Effector memory CD8-positive, alpha-beta T cell (primary cell): ENCODE measurements around the gene PCDHGA10.
"Not testable (repeated sequence)": the region's sequence is repeated elsewhere in the genome, so short reads cannot be mapped to it uniquely, and the experiment has no call there.

ENCODE experiments used
- ATAC-seq: fragments of 150-1000 bp; cut with Tn5 transposase; replicated peaks from 2 replicates; pipeline ENCODE4 v1.10.0; 2021; ENCODE audit warnings: mild to moderate bottlenecking, moderate library complexity
- DNase-seq, 3 experiments: peaks; one replicate each; pipeline ENCODE4 v3.0.0; 2021
- H3K27ac Mint-ChIP-seq, 2 donors: one replicate each; pipeline ENCODE4 v1.8.0; 2022; ENCODE audit warnings: mild to moderate bottlenecking in 2 of 2, mixed read lengths in 2 of 2, moderate library complexity in 2 of 2
- H3K27me3 Mint-ChIP-seq, 2 donors: one replicate each; pipeline ENCODE4 v1.8.0; 2022; ENCODE audit warnings: mixed read lengths in 2 of 2
- H3K36me3 Mint-ChIP-seq: one replicate; pipeline ENCODE4 v1.8.0; 2022; ENCODE audit warnings: mild to moderate bottlenecking, moderate library complexity, mixed read lengths; ENCODE audit not compliant: insufficient read depth
- H3K4me1 Mint-ChIP-seq, 2 donors: one replicate each; pipeline ENCODE4 v1.8.0; 2022; ENCODE audit warnings: low read depth in 2 of 2, mixed read lengths in 2 of 2
- H3K4me3 Mint-ChIP-seq, 2 donors: one replicate each; pipeline ENCODE4 v1.8.0; 2022; ENCODE audit warnings: mild to moderate bottlenecking in 2 of 2, mixed read lengths in 2 of 2, moderate library complexity in 2 of 2
- H3K9me3 Mint-ChIP-seq, 2 donors: one replicate each; pipeline ENCODE4 v1.8.0; 2022; ENCODE audit warnings: mixed read lengths in 2 of 2
- total RNA-seq, 9 experiments: gene quantifications; one replicate each; lab custom pipeline; 2026; lab: John Stamatoyannopoulos, UW

Gene PCDHGA10
- total RNA-seq, result 0.75 to 1.8 (median 1.3) reads per million in 9 experiments

GRCh38 chr5:141412854-141413539 is at the start of gene PCDHGA10:
Gene PCDHGA10, plus strand, starts transcription at chr5:141412987. Its CDS starts 189 bp downstream, at chr5:141413176.
- H3K36me3 Mint-ChIP-seq, result peaks cover 11% of the 10 kb centered on the region
- H3K4me1 Mint-ChIP-seq, result peaks cover 10 to 22% of the 10 kb centered on the region in 2 donors
- DNase-seq (peak; percentile 35 to 40 (median 35)), ATAC-seq (peak; percentile 80)
- peaks cover 63 to 77% of the 10 kb centered on the region in 2 donors for H3K27me3 Mint-ChIP-seq
- H3K4me3 Mint-ChIP-seq, result peak within 1 kb of the TSS; percentile 79 to 81
- peak within 1 kb of the TSS in 1 of 2 donors; percentile 63 for H3K27ac Mint-ChIP-seq
- H3K9me3 Mint-ChIP-seq, result peaks cover 7 to 10% of the 10 kb centered on the region in 2 donors

GRCh38 chr5:141363952-141364660 is 48.7 kb upstream of the PCDHGA10 start, which contains the start of gene PCDHGA5:
Gene PCDHGA5, plus strand, starts transcription at chr5:141364162. Its CDS starts 169 bp downstream, at chr5:141364331.
- H3K9me3 Mint-ChIP-seq, result peaks cover 0 to 15% of the 10 kb centered on the region in 2 donors
- peaks cover 19% of the 10 kb centered on the region for H3K36me3 Mint-ChIP-seq
- no peak within 1 kb of the TSS for H3K27ac Mint-ChIP-seq
- ATAC-seq (no peak), DNase-seq (no peak)
- peaks cover 51 to 89% of the 10 kb centered on the region in 2 donors for H3K27me3 Mint-ChIP-seq
- H3K4me1 Mint-ChIP-seq, result peaks cover 2 to 9% of the 10 kb centered on the region in 2 donors
- no peak within 1 kb of the TSS for H3K4me3 Mint-ChIP-seq

- Mint-ChIP-seq H3K27me3 (peaks cover 52 to 85% of the 10 kb centered on the region in 2 donors), H3K4me1 (peaks cover 3 to 10% of the 10 kb centered on the region in 2 donors), H3K9me3 (peaks cover 0 to 8% of the 10 kb centered on the region in 2 donors), H3K36me3 (peaks cover 17% of the 10 kb centered on the region), H3K27ac (no peak overlapping the region), H3K4me3 (no peak overlapping the region)
- ATAC-seq (no peak), DNase-seq (no peak)
Measured at GRCh38 chr5:141366016-141366896, 46.5 kb upstream of the PCDHGA10 start.

GRCh38 chr5:141369994-141370848 is 42.6 kb upstream of the PCDHGA10 start, which contains the start of gene PCDHGB3:
Gene PCDHGB3, plus strand, starts transcription at chr5:141370242. Its CDS starts 153 bp downstream, at chr5:141370395.
- H3K9me3 Mint-ChIP-seq, result no peaks in the 10 kb centered on the region
- peak within 1 kb of the TSS in 1 of 2 donors; percentile 77 for H3K27ac Mint-ChIP-seq
- peaks cover 35 to 63% of the 10 kb centered on the region in 2 donors for H3K27me3 Mint-ChIP-seq
- ATAC-seq (peak; percentile 74), DNase-seq (no peak)
- H3K4me3 Mint-ChIP-seq, result peak within 1 kb of the TSS; percentile 75 to 86
- H3K36me3 Mint-ChIP-seq, result peaks cover 3% of the 10 kb centered on the region
- peaks cover 5% of the 10 kb centered on the region in 2 donors for H3K4me1 Mint-ChIP-seq

- Mint-ChIP-seq H3K4me3 (no peak overlapping the region), H3K9me3 (peaks cover 0 to 4% of the 10 kb centered on the region in 2 donors), H3K36me3 (peaks cover 3% of the 10 kb centered on the region), H3K27me3 (peaks cover 32 to 59% of the 10 kb centered on the region in 2 donors), H3K4me1 (peaks cover 5% of the 10 kb centered on the region in 2 donors), H3K27ac (no peak overlapping the region)
- DNase-seq (no peak), ATAC-seq (no peak)
Measured at GRCh38 chr5:141371572-141372475, 41.0 kb upstream of the PCDHGA10 start.

- no peak within 1 kb of the TSS for H3K4me3 Mint-ChIP-seq
- peaks cover 0 to 4% of the 10 kb centered on the region in 2 donors for H3K9me3 Mint-ChIP-seq
- H3K4me1 Mint-ChIP-seq, result peaks cover 5% of the 10 kb centered on the region in 2 donors
- peaks cover 30 to 53% of the 10 kb centered on the region in 2 donors for H3K27me3 Mint-ChIP-seq
- no peak for ATAC-seq
- DNase-seq, result no peak
- no peak within 1 kb of the TSS for H3K27ac Mint-ChIP-seq
- no peaks in the 10 kb centered on the region for H3K36me3 Mint-ChIP-seq
Measured at GRCh38 chr5:141373673-141374317, 39.0 kb upstream of the PCDHGA10 start, which contains the start of gene PCDHGA6. Gene PCDHGA6, plus strand, starts transcription at chr5:141373891. Its CDS starts 193 bp downstream, at chr5:141374084.

- no peak for ATAC-seq
- Mint-ChIP-seq H3K27me3 (peaks cover 26 to 52% of the 10 kb centered on the region in 2 donors), H3K4me3 (no peak overlapping the region)
Measured at GRCh38 chr5:141374627-141375026, 38.2 kb upstream of the PCDHGA10 start.

GRCh38 chr5:141375444-141376155 is 37.2 kb upstream of the PCDHGA10 start:
- ATAC-seq, DNase-seq, H3K4me3 Mint-ChIP-seq, H3K27ac Mint-ChIP-seq, H3K9me3 Mint-ChIP-seq, H3K4me1 Mint-ChIP-seq, H3K36me3 Mint-ChIP-seq: not testable (repeated sequence)
- peaks cover 18 to 42% of the 10 kb centered on the region in 2 donors for H3K27me3 Mint-ChIP-seq

More at GRCh38 chr5:141374627-141375026, 38.2 kb upstream of the PCDHGA10 start:
- DNase-seq, result no peak
- Mint-ChIP-seq H3K27ac (no peak overlapping the region), H3K4me1 (peaks cover 5% of the 10 kb centered on the region in 2 donors), H3K36me3 (no peaks in the 10 kb centered on the region), H3K9me3 (peaks cover 0 to 4% of the 10 kb centered on the region in 2 donors)

- H3K9me3 Mint-ChIP-seq, result peaks cover 0 to 10% of the 10 kb centered on the region in 2 donors
- peak within 1 kb of the TSS; percentile 48 to 70 for H3K4me3 Mint-ChIP-seq
- H3K4me1 Mint-ChIP-seq, result no peaks in the 10 kb centered on the region
- DNase-seq, result no peak
- H3K27ac Mint-ChIP-seq, result no peak within 1 kb of the TSS
- ATAC-seq, result no peak
- peaks cover 51 to 59% of the 10 kb centered on the region in 2 donors for H3K27me3 Mint-ChIP-seq
- no peaks in the 10 kb centered on the region for H3K36me3 Mint-ChIP-seq
Measured at GRCh38 chr5:141382469-141383294, 30.1 kb upstream of the PCDHGA10 start, which contains the start of gene PCDHGA7. Gene PCDHGA7, plus strand, starts transcription at chr5:141382742. Its CDS starts 158 bp downstream, at chr5:141382900.

GRCh38 chr5:141383345-141383744 is 29.4 kb upstream of the PCDHGA10 start:
- H3K27me3 Mint-ChIP-seq, result peaks cover 53 to 62% of the 10 kb centered on the region in 2 donors
- DNase-seq (no peak), ATAC-seq (no peak)
- peaks cover 0 to 10% of the 10 kb centered on the region in 2 donors for H3K9me3 Mint-ChIP-seq
- H3K36me3 Mint-ChIP-seq, result no peaks in the 10 kb centered on the region
- no peak overlapping the region for H3K27ac Mint-ChIP-seq
- no peaks in the 10 kb centered on the region for H3K4me1 Mint-ChIP-seq
- H3K4me3 Mint-ChIP-seq, result peak overlapping the region in 1 of 2 donors; percentile 48
